ENCODE results near the gene UFC1. TPM values are rescaled to one million over a fixed set of nuclear protein-coding genes. Genes with fewer than 3 reads are reported as not detected.
A peak's percentile ranks its signal among the peaks of the same experiment; 100 is the strongest.

The UFC1 gene
- total RNA-seq, 1 donor from 2014 or later = 133 TPM

- peaks cover 24 to 27% (median 26%) of the 10 kb centered on the region in 3 donors for H3K4me1 ChIP-seq (ENCODE audit: control insufficient read depth in 3 of 3, insufficient read depth in 3 of 3, low read length in 3 of 3)
- peaks cover 42 to 61% (median 47%) of the 10 kb centered on the region in 3 donors for H3K36me3 ChIP-seq (ENCODE audit: control insufficient read depth in 3 of 3, insufficient read depth in 3 of 3, low read length in 3 of 3)
- H3K27ac ChIP-seq (ENCODE audit: low read depth, low read length) = peak within 1 kb of the TSS; percentile 90
These were observed 12.2 kb downstream of the UFC1 start, which contains the start of gene PPOX for GRCh38 chr1:161165742-161166668. Gene PPOX, plus strand, starts transcription at chr1:161166426. Its CDS starts 422 bp downstream, at chr1:161166848.

GRCh38 chr1:161166669-161167548, 13.1 kb downstream of the UFC1 start:
- peak overlapping the region; percentile 90 for H3K27ac ChIP-seq (ENCODE audit: low read depth, low read length)
- no peaks in the 10 kb centered on the region for H3K9me3 ChIP-seq (ENCODE audit: control insufficient read depth in 3 of 3, low read length in 3 of 3)
- peaks cover 17 to 25% (median 17%) of the 10 kb centered on the region in 3 donors for H3K4me1 ChIP-seq (ENCODE audit: control insufficient read depth in 3 of 3, insufficient read depth in 3 of 3, low read length in 3 of 3)
- peak overlapping the region; percentile 91 to 96 (median 95) for H3K4me3 ChIP-seq (ENCODE audit: low read length in 3 of 3)
- no peaks in the 10 kb centered on the region for H3K27me3 ChIP-seq (ENCODE audit: control insufficient read depth in 3 of 3, insufficient read depth in 3 of 3, low read length in 3 of 3)
- H3K9ac ChIP-seq (ENCODE audit: low read depth in 1 of 3, low read length in 3 of 3) = peak overlapping the region; percentile 87 to 94 (median 94)
- H3K36me3 ChIP-seq (ENCODE audit: control insufficient read depth in 3 of 3, insufficient read depth in 3 of 3, low read length in 3 of 3) = peaks cover 46 to 61% (median 50%) of the 10 kb centered on the region in 3 donors

More at GRCh38 chr1:161165742-161166668, 12.2 kb downstream of the UFC1 start, which contains the start of gene PPOX:
- Histone ChIP-seq H3K9me3 (ENCODE audit: control insufficient read depth in 3 of 3, low read length in 3 of 3) (no peaks in the 10 kb centered on the region), H3K4me3 (ENCODE audit: low read length in 3 of 3) (peak within 1 kb of the TSS; percentile 91 to 96 (median 95)), H3K27me3 (ENCODE audit: control insufficient read depth in 3 of 3, insufficient read depth in 3 of 3, low read length in 3 of 3) (no peaks in the 10 kb centered on the region), H3K9ac (ENCODE audit: low read depth in 1 of 3, low read length in 3 of 3) (peak within 1 kb of the TSS; percentile 92 to 94 (median 94))

GRCh38 chr1:161168906-161169305, 15.1 kb downstream of the UFC1 start:
- Histone ChIP-seq H3K27me3 (ENCODE audit: control insufficient read depth in 3 of 3, insufficient read depth in 3 of 3, low read length in 3 of 3) (no peaks in the 10 kb centered on the region), H3K9ac (ENCODE audit: low read depth in 1 of 3, low read length in 3 of 3) (no peak overlapping the region), H3K9me3 (ENCODE audit: control insufficient read depth in 3 of 3, low read length in 3 of 3) (no peaks in the 10 kb centered on the region), H3K36me3 (ENCODE audit: control insufficient read depth in 3 of 3, insufficient read depth in 3 of 3, low read length in 3 of 3) (peaks cover 43 to 56% (median 53%) of the 10 kb centered on the region in 3 donors), H3K4me1 (ENCODE audit: control insufficient read depth in 3 of 3, insufficient read depth in 3 of 3, low read length in 3 of 3) (peaks cover 28 to 42% (median 31%) of the 10 kb centered on the region in 3 donors), H3K4me3 (ENCODE audit: low read length in 3 of 3) (no peak overlapping the region), H3K27ac (ENCODE audit: low read depth, low read length) (no peak overlapping the region)

- no peak overlapping the region for H3K27ac ChIP-seq (ENCODE audit: low read depth, low read length)
- no peak overlapping the region for H3K9ac ChIP-seq (ENCODE audit: low read depth in 1 of 3, low read length in 3 of 3)
These were observed 17.4 kb downstream of the UFC1 start for GRCh38 chr1:161171191-161171590.

GRCh38 chr1:161171696-161172095, 17.9 kb downstream of the UFC1 start:
- peaks cover 58 to 63% (median 62%) of the 10 kb centered on the region in 3 donors for H3K36me3 ChIP-seq (ENCODE audit: control insufficient read depth in 3 of 3, insufficient read depth in 3 of 3, low read length in 3 of 3)
- no peaks in the 10 kb centered on the region for H3K27me3 ChIP-seq (ENCODE audit: control insufficient read depth in 3 of 3, insufficient read depth in 3 of 3, low read length in 3 of 3)
- H3K4me3 ChIP-seq (ENCODE audit: low read length in 3 of 3) = no peak overlapping the region
- H3K27ac ChIP-seq (ENCODE audit: low read depth, low read length) = no peak overlapping the region
- H3K9me3 ChIP-seq (ENCODE audit: control insufficient read depth in 3 of 3, low read length in 3 of 3) = no peaks in the 10 kb centered on the region
- H3K4me1 ChIP-seq (ENCODE audit: control insufficient read depth in 3 of 3, insufficient read depth in 3 of 3, low read length in 3 of 3) = peaks cover 30 to 38% (median 34%) of the 10 kb centered on the region in 3 donors
- H3K9ac ChIP-seq (ENCODE audit: low read depth in 1 of 3, low read length in 3 of 3) = no peak overlapping the region

More at GRCh38 chr1:161171191-161171590, 17.4 kb downstream of the UFC1 start:
- H3K4me1 ChIP-seq (ENCODE audit: control insufficient read depth in 3 of 3, insufficient read depth in 3 of 3, low read length in 3 of 3) = peaks cover 26 to 34% (median 29%) of the 10 kb centered on the region in 3 donors
- H3K9me3 ChIP-seq (ENCODE audit: control insufficient read depth in 3 of 3, low read length in 3 of 3) = no peaks in the 10 kb centered on the region
- H3K27me3 ChIP-seq (ENCODE audit: control insufficient read depth in 3 of 3, insufficient read depth in 3 of 3, low read length in 3 of 3) = no peaks in the 10 kb centered on the region
- H3K36me3 ChIP-seq (ENCODE audit: control insufficient read depth in 3 of 3, insufficient read depth in 3 of 3, low read length in 3 of 3) = peaks cover 58 to 63% (median 62%) of the 10 kb centered on the region in 3 donors
- no peak overlapping the region for H3K4me3 ChIP-seq (ENCODE audit: low read length in 3 of 3)

- H3K4me1 ChIP-seq (ENCODE audit: control insufficient read depth in 3 of 3, insufficient read depth in 3 of 3, low read length in 3 of 3) = peaks cover 29 to 33% (median 29%) of the 10 kb centered on the region in 3 donors
- peak overlapping the region in 1 of 3 donors; percentile 33 for H3K9ac ChIP-seq (ENCODE audit: low read depth in 1 of 3, low read length in 3 of 3)
- H3K4me3 ChIP-seq (ENCODE audit: low read length in 3 of 3) = no peak overlapping the region
- no peaks in the 10 kb centered on the region for H3K27me3 ChIP-seq (ENCODE audit: control insufficient read depth in 3 of 3, insufficient read depth in 3 of 3, low read length in 3 of 3)
- H3K9me3 ChIP-seq (ENCODE audit: control insufficient read depth in 3 of 3, low read length in 3 of 3) = no peaks in the 10 kb centered on the region
- peaks cover 58 to 63% (median 62%) of the 10 kb centered on the region in 3 donors for H3K36me3 ChIP-seq (ENCODE audit: control insufficient read depth in 3 of 3, insufficient read depth in 3 of 3, low read length in 3 of 3)
- H3K27ac ChIP-seq (ENCODE audit: low read depth, low read length) = peak overlapping the region; percentile 4
These were observed 18.6 kb downstream of the UFC1 start for GRCh38 chr1:161172349-161172748.

GRCh38 chr1:161172776-161173376, 19.1 kb downstream of the UFC1 start:
- Histone ChIP-seq H3K4me3 (ENCODE audit: low read length in 3 of 3) (peak overlapping the region in 1 of 3 donors; percentile 4), H3K36me3 (ENCODE audit: control insufficient read depth in 3 of 3, insufficient read depth in 3 of 3, low read length in 3 of 3) (peaks cover 58 to 63% (median 62%) of the 10 kb centered on the region in 3 donors), H3K9ac (ENCODE audit: low read depth in 1 of 3, low read length in 3 of 3) (peak overlapping the region in 2 of 3 donors; percentile 19 to 40), H3K27ac (ENCODE audit: low read depth, low read length) (peak overlapping the region; percentile 4), H3K4me1 (ENCODE audit: control insufficient read depth in 3 of 3, insufficient read depth in 3 of 3, low read length in 3 of 3) (peaks cover 30 to 34% (median 34%) of the 10 kb centered on the region in 3 donors), H3K9me3 (ENCODE audit: control insufficient read depth in 3 of 3, low read length in 3 of 3) (no peaks in the 10 kb centered on the region), H3K27me3 (ENCODE audit: control insufficient read depth in 3 of 3, insufficient read depth in 3 of 3, low read length in 3 of 3) (no peaks in the 10 kb centered on the region)

- H3K27ac ChIP-seq (ENCODE audit: low read depth, low read length) = peak overlapping the region; percentile 36
- peaks cover 31 to 36% (median 35%) of the 10 kb centered on the region in 3 donors for H3K4me1 ChIP-seq (ENCODE audit: control insufficient read depth in 3 of 3, insufficient read depth in 3 of 3, low read length in 3 of 3)
- H3K9me3 ChIP-seq (ENCODE audit: control insufficient read depth in 3 of 3, low read length in 3 of 3) = no peaks in the 10 kb centered on the region
- H3K36me3 ChIP-seq (ENCODE audit: control insufficient read depth in 3 of 3, insufficient read depth in 3 of 3, low read length in 3 of 3) = peaks cover 58 to 61% (median 60%) of the 10 kb centered on the region in 3 donors
- H3K27me3 ChIP-seq (ENCODE audit: control insufficient read depth in 3 of 3, insufficient read depth in 3 of 3, low read length in 3 of 3) = no peaks in the 10 kb centered on the region
- no peak overlapping the region for H3K4me3 ChIP-seq (ENCODE audit: low read length in 3 of 3)
- H3K9ac ChIP-seq (ENCODE audit: low read depth in 1 of 3, low read length in 3 of 3) = no peak overlapping the region
These were observed 19.9 kb downstream of the UFC1 start for GRCh38 chr1:161173711-161174110.

GRCh38 chr1:161174911-161175310, 21.1 kb downstream of the UFC1 start:
- no peak overlapping the region for H3K9ac ChIP-seq (ENCODE audit: low read depth in 1 of 3, low read length in 3 of 3)
- no peaks in the 10 kb centered on the region for H3K9me3 ChIP-seq (ENCODE audit: control insufficient read depth in 3 of 3, low read length in 3 of 3)
- peaks cover 31 to 36% (median 35%) of the 10 kb centered on the region in 3 donors for H3K4me1 ChIP-seq (ENCODE audit: control insufficient read depth in 3 of 3, insufficient read depth in 3 of 3, low read length in 3 of 3)
- no peak overlapping the region for H3K4me3 ChIP-seq (ENCODE audit: low read length in 3 of 3)
- H3K27me3 ChIP-seq (ENCODE audit: control insufficient read depth in 3 of 3, insufficient read depth in 3 of 3, low read length in 3 of 3) = no peaks in the 10 kb centered on the region
- peaks cover 49 to 52% (median 51%) of the 10 kb centered on the region in 3 donors for H3K36me3 ChIP-seq (ENCODE audit: control insufficient read depth in 3 of 3, insufficient read depth in 3 of 3, low read length in 3 of 3)
- no peak overlapping the region for H3K27ac ChIP-seq (ENCODE audit: low read depth, low read length)

Measured in skeletal muscle tissue (tissue), 4 donors.